T-cell (primary cell): ENCODE data around the gene FOXP1. TPM values are rescaled to one million over a fixed set of nuclear protein-coding genes. Genes with fewer than 3 reads are reported as not detected.

ENCODE experiments used
- ATAC-seq, 4 experiments: fragments of 200-7000 bp in 3 of 4; fragments of 150-1000 bp in 1 of 4; cut with Tn5 transposase; replicated peaks in 1 of 4; 1 replicate in 3 of 4; 2 replicates in 1 of 4; pipeline ENCODE4 v1.10.0; 2021; ENCODE audit warnings: moderate library complexity in 3 of 4, mild to moderate bottlenecking in 2 of 4, moderate number of reproducible peaks in 1 of 4
- CTCF ChIA-PET, 2 donors: fragments of 300-600 bp; sonication (Branson Sonifier 250); formaldehyde crosslinking; loops; one replicate each; lab custom pipeline; 2022; ENCODE audit warnings: antibody characterized with exemption in 2 of 2; lab: Charles Lee
- POLR2A ChIA-PET, 2 donors: fragments of 300-600 bp; sonication (Branson Sonifier 250); formaldehyde crosslinking; loops; one replicate each; lab custom pipeline; 2022; ENCODE audit warnings: antibody characterized with exemption in 2 of 2; lab: Charles Lee
- DNase-seq, 35 experiments: peaks; one replicate each; pipeline versions ENCODE4 v3.0.0 to v3.0.0-alpha.2; 2013 to 2023
- H3K27ac ChIP-seq: one replicate; pipeline ENCODE4 v1.5.1; 2013; ENCODE audit warnings: low read length
- H3K27me3 ChIP-seq, 2 experiments: replicated peaks in 1 of 2; 1 replicate in 1 of 2; 2 replicates in 1 of 2; pipeline versions ENCODE4 v1.6.1 to v1.7.0; 2013; ENCODE audit warnings: low read length in 1 of 2, mixed read lengths in 1 of 2; ENCODE audit not compliant: control insufficient read depth in 2 of 2, insufficient read depth in 2 of 2; ENCODE audit errors: extremely low read depth in 1 of 2
- H3K36me3 ChIP-seq, 2 donors: 1 replicate in 1 of 2; 2 replicates in 1 of 2; pipeline versions ENCODE4 v1.6.1 to v1.7.0; 2013; ENCODE audit warnings: low read length in 1 of 2; ENCODE audit not compliant: control insufficient read depth in 2 of 2, insufficient read depth in 1 of 2; ENCODE audit errors: extremely low read depth in 1 of 2
- H3K4me1 ChIP-seq, 2 experiments: 1 replicate in 1 of 2; 2 replicates in 1 of 2; pipeline versions ENCODE4 v1.6.1 to v1.7.0; 2013; ENCODE audit warnings: low read length in 2 of 2, mixed read lengths in 1 of 2; ENCODE audit not compliant: insufficient read depth in 2 of 2, control insufficient read depth in 1 of 2; ENCODE audit errors: extremely low read depth in 1 of 2
- H3K4me3 ChIP-seq, 2 donors: 1 replicate in 1 of 2; 2 replicates in 1 of 2; pipeline versions ENCODE4 v1.5.1 to v1.7.0; 2013; ENCODE audit warnings: mild to moderate bottlenecking in 2 of 2, low read length in 1 of 2, moderate library complexity in 1 of 2; ENCODE audit not compliant: control insufficient read depth in 1 of 2; ENCODE audit errors: extremely low read depth in 1 of 2
- H3K9me3 ChIP-seq: 2 replicates; pipeline ENCODE4 v1.7.0; 2013
- H3K27ac Mint-ChIP-seq, 2 donors: one replicate each; pipeline ENCODE4 v1.8.0; 2020 to 2021; ENCODE audit warnings: mild to moderate bottlenecking in 2 of 2, mixed read lengths in 2 of 2
- H3K27me3 Mint-ChIP-seq, 2 donors: one replicate each; pipeline ENCODE4 v1.8.0; 2021 to 2022; ENCODE audit warnings: mixed read lengths in 2 of 2
- H3K36me3 Mint-ChIP-seq: one replicate; pipeline ENCODE4 v1.8.0; 2021; ENCODE audit warnings: mixed read lengths
- H3K4me1 Mint-ChIP-seq, 3 donors: one replicate each; pipeline ENCODE4 v1.8.0; 2020 to 2022; ENCODE audit warnings: mixed read lengths in 3 of 3, mild to moderate bottlenecking in 1 of 3
- H3K4me3 Mint-ChIP-seq, 3 donors: one replicate each; pipeline ENCODE4 v1.8.0; 2020 to 2022; ENCODE audit warnings: mild to moderate bottlenecking in 3 of 3, mixed read lengths in 3 of 3, moderate library complexity in 3 of 3
- H3K9me3 Mint-ChIP-seq, 3 donors: one replicate each; pipeline ENCODE4 v1.8.0; 2020 to 2022; ENCODE audit warnings: mixed read lengths in 3 of 3
- WGBS: methylation state at CpG from one replicate; pipeline ENCODE4 v1.1.5; 2013; ENCODE audit warnings: missing lambda C conversion rate; ENCODE audit not compliant: insufficient coverage; 5-methylcytosine and 5-hydroxymethylcytosine counted together
- total RNA-seq, 35 experiments: library from RNA in 6 of 35; stranded (reverse) in 6 of 35; fragments of 120-200 nt in 1 of 35; gene quantifications; one replicate each; pipeline versions ENCODE4 v1.2.1 to v1.2.4 and lab custom pipeline; 2013 to 2026

Gene FOXP1
- total RNA-seq, 5 donors from 2014 or later (not counting 1 experiment from before 2014, with no cell fraction given), result 258 to 586 (median 290) TPM

DNA sequence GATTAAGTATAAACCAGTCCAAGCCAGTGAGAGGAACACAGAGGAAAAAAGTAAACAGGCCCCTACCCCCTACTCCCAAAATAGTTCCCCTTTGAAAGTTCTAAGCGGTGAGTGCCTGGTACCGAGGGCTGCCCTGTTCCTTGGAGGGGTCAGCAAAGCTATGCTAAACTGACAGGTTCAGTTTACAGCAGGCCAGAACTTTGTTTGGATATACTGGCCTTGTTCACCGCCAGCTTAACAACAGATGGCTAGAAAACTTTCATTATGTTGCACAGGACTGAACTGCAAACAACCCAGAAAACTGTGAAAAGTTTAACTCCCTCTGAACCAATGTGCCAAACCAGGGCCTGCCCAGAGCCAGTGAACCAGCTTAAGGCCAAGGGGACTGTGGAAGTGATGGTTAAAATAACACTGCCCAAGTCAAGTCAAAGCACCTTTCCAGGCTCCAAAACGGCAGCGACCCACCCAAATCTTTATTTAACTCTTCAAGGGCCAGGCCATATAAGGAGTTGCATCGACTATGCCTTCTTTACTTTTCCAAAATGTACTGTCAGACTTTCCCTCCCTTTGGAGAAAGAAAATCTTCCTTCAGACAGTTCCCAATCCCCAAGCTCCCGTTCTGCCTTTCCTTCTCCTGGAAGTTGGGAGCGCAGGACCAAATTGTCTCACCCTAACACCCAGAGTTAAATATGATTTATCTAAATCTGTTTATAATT lies 448.0 kb downstream of the FOXP1 start:
- DNase-seq (no peak), ATAC-seq (no peak)
- H3K4me3 ChIP-seq, result no peak overlapping the region
- peaks cover 80 to 92% (median 88%) of the 10 kb centered on the region in 3 donors for H3K4me1 Mint-ChIP-seq
- H3K9me3 ChIP-seq, result no peaks in the 10 kb centered on the region
- H3K36me3 Mint-ChIP-seq, result peaks cover 6% of the 10 kb centered on the region
- H3K9me3 Mint-ChIP-seq, result no peaks in the 10 kb centered on the region
- H3K4me3 Mint-ChIP-seq, result no peak overlapping the region
- no peaks in the 10 kb centered on the region for H3K27me3 ChIP-seq
- WGBS, result 95% methylated on average over 6 of the region's 8 CpGs
- H3K4me1 ChIP-seq, result peaks cover 36 to 40% of the 10 kb centered on the region in 2 experiments
- no peaks in the 10 kb centered on the region for H3K36me3 ChIP-seq
- ChIA-PET CTCF (interaction anchor here in 1 of 2 donors (0.6 kb wide), 1 partner anchor 88 kb away, joined by 3 read pairs; no protein-coding TSS in a partner anchor), POLR2A (interaction anchor here in 1 of 2 donors (0.8 kb wide), 1 partner anchor 14 kb away, joined by 3 read pairs; no protein-coding TSS in a partner anchor)
- H3K27ac Mint-ChIP-seq, result peak overlapping the region; percentile 81 to 85
- H3K27me3 Mint-ChIP-seq, result no peaks in the 10 kb centered on the region
- peak overlapping the region; percentile 6 for H3K27ac ChIP-seq

DNA sequence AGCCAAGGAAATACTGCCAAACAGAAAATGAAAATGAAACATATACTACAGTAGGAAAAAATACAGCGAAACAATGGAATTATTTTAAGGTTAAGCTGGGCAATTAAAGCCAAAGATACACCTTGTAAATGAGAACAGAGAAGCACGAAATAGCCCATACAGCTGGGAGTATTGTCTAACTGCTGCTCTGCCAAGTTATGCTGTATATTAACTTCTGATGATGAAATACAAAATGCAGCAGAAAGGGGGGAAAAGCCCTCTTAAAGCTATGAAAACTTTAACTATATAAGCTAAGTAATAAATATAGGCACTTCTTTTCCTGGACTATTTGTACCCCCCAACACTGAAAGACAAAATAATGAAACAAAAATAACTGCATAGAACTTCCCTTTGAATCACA lies 449.0 kb downstream of the FOXP1 start:
- H3K4me1 Mint-ChIP-seq, result peaks cover 77 to 94% (median 81%) of the 10 kb centered on the region in 3 donors
- ATAC-seq (no peak), DNase-seq (no peak)
- WGBS, result no CpG with 5 or more reads among the region's 2 CpGs
- peak overlapping the region; percentile 8 for H3K27ac ChIP-seq
- peaks cover 3% of the 10 kb centered on the region for H3K36me3 Mint-ChIP-seq
- H3K9me3 Mint-ChIP-seq, result no peaks in the 10 kb centered on the region
- peaks cover 36 to 40% of the 10 kb centered on the region in 2 experiments for H3K4me1 ChIP-seq
- ChIA-PET CTCF (interaction anchor here (0.6 to 0.7 kb wide), 4 partner anchors 11 to 1436 kb away, joined by 3 to 10 read pairs (median 3); no protein-coding TSS in a partner anchor), POLR2A (interaction anchor here in 1 of 2 donors (0.6 to 1.3 kb wide), 2 partner anchors 49 to 57 kb away, joined by 3 to 18 read pairs; no protein-coding TSS in a partner anchor)
- no peak overlapping the region for H3K4me3 ChIP-seq
- H3K9me3 ChIP-seq, result no peaks in the 10 kb centered on the region
- no peaks in the 10 kb centered on the region for H3K36me3 ChIP-seq
- H3K4me3 Mint-ChIP-seq, result peak overlapping the region in 1 of 3 donors; percentile 6
- H3K27ac Mint-ChIP-seq, result peak overlapping the region; percentile 97 to 99
- H3K27me3 ChIP-seq, result no peaks in the 10 kb centered on the region
- H3K27me3 Mint-ChIP-seq, result no peaks in the 10 kb centered on the region

GRCh38 chr3:71133865-71134264 lies 449.7 kb downstream of the FOXP1 start:
- POLR2A ChIA-PET, result interaction anchor here in 1 of 2 donors (0.6 to 1.3 kb wide), 2 partner anchors 9 to 57 kb away, joined by 3 to 18 read pairs; no protein-coding TSS in a partner anchor
- peak overlapping the region; percentile 8 for H3K27ac ChIP-seq
- Mint-ChIP-seq H3K27ac (peak overlapping the region; percentile 97 to 99), H3K9me3 (no peaks in the 10 kb centered on the region), H3K4me3 (peak overlapping the region in 1 of 3 donors; percentile 6), H3K36me3 (peaks cover 3% of the 10 kb centered on the region), H3K4me1 (peaks cover 76 to 94% (median 78%) of the 10 kb centered on the region in 3 donors), H3K27me3 (no peaks in the 10 kb centered on the region)
- H3K36me3 ChIP-seq, result no peaks in the 10 kb centered on the region
- H3K9me3 ChIP-seq, result no peaks in the 10 kb centered on the region
- CTCF ChIA-PET, result interaction anchor here in 1 of 2 donors (0.6 kb wide), 1 partner anchor 1437 kb away, joined by 3 read pairs; no protein-coding TSS in a partner anchor
- no peak overlapping the region for H3K4me3 ChIP-seq
- no peak for DNase-seq
- WGBS, result 92% methylated on average over 2 of the region's 4 CpGs
- H3K27me3 ChIP-seq, result no peaks in the 10 kb centered on the region
- H3K4me1 ChIP-seq, result peaks cover 36 to 44% of the 10 kb centered on the region in 2 experiments
- no peak for ATAC-seq

- H3K27me3 Mint-ChIP-seq, result no peaks in the 10 kb centered on the region
- ChIA-PET CTCF (no interaction called here), POLR2A (interaction anchor here (0.5 to 1.3 kb wide), 5 partner anchors 9 to 310 kb away, joined by 3 to 7 read pairs (median 4); no protein-coding TSS in a partner anchor)
- peak overlapping the region; percentile 97 to 99 for H3K27ac Mint-ChIP-seq
- no peaks in the 10 kb centered on the region for H3K9me3 Mint-ChIP-seq
- H3K4me1 Mint-ChIP-seq, result peaks cover 81 to 97% (median 82%) of the 10 kb centered on the region in 3 donors
- peaks cover 3% of the 10 kb centered on the region for H3K36me3 Mint-ChIP-seq
- ATAC-seq (no peak), DNase-seq (no peak)
- Histone ChIP-seq H3K4me3 (no peak overlapping the region), H3K27me3 (no peaks in the 10 kb centered on the region), H3K4me1 (peaks cover 36 to 51% of the 10 kb centered on the region in 2 experiments), H3K9me3 (no peaks in the 10 kb centered on the region), H3K27ac (peak overlapping the region; percentile 31), H3K36me3 (no peaks in the 10 kb centered on the region)
- peak overlapping the region in 1 of 3 donors; percentile 83 for H3K4me3 Mint-ChIP-seq
- WGBS, result 94% methylated on average over 3 of the region's 8 CpGs
These were observed 450.4 kb downstream of the FOXP1 start for GRCh38 chr3:71132995-71133730.

GRCh38 chr3:71131375-71132314 lies 451.9 kb downstream of the FOXP1 start:
- H3K27ac Mint-ChIP-seq, result peak overlapping the region; percentile 97 to 99
- ChIA-PET POLR2A (interaction anchor here (0.5 to 1.6 kb wide), 15 partner anchors 9 to 593 kb away, joined by 3 to 10 read pairs (median 4); no protein-coding TSS in a partner anchor), CTCF (interaction anchor here (0.6 to 1.2 kb wide), 6 partner anchors 11 to 377 kb away, joined by 3 to 6 read pairs (median 4); no protein-coding TSS in a partner anchor)
- Histone ChIP-seq H3K27me3 (no peaks in the 10 kb centered on the region), H3K9me3 (no peaks in the 10 kb centered on the region), H3K4me3 (peak overlapping the region; percentile 56 to 73), H3K4me1 (peaks cover 44 to 61% of the 10 kb centered on the region in 2 experiments), H3K27ac (peak overlapping the region; percentile 86), H3K36me3 (no peaks in the 10 kb centered on the region)
- peaks cover 3% of the 10 kb centered on the region for H3K36me3 Mint-ChIP-seq
- peak in 2 of 35 experiments; percentile 8 to 27 for DNase-seq
- H3K9me3 Mint-ChIP-seq, result no peaks in the 10 kb centered on the region
- no peak for ATAC-seq
- H3K27me3 Mint-ChIP-seq, result no peaks in the 10 kb centered on the region
- H3K4me1 Mint-ChIP-seq, result peaks cover 81 to 94% (median 82%) of the 10 kb centered on the region in 3 donors
- H3K4me3 Mint-ChIP-seq, result peak overlapping the region; percentile 83 to 91 (median 91)
- WGBS, result 61% methylated on average over 4 of the region's 10 CpGs
